GM21723 (cell line): ENCODE measurements around the gene DCAF5.
"Not testable (repeated sequence)": the region's sequence is repeated elsewhere in the genome, so short reads cannot be mapped to it uniquely, and the experiment has no call there.

ENCODE experiments used
- ATAC-seq: cut with Tn5 transposase; IDR thresholded peaks from one replicate; pipeline ENCODE4 v1.9.1; 2021; ENCODE audit warnings: mild to moderate bottlenecking, moderate library complexity; ENCODE audit not compliant: unreplicated experiment

DCAF5 gene

GRCh38 chr14:69043596-69044260 lies 109.2 kb downstream of the DCAF5 start:
- ATAC-seq = no peak

GRCh38 chr14:69042787-69043444 lies 110.0 kb downstream of the DCAF5 start:
- ATAC-seq = no peak

DNA sequence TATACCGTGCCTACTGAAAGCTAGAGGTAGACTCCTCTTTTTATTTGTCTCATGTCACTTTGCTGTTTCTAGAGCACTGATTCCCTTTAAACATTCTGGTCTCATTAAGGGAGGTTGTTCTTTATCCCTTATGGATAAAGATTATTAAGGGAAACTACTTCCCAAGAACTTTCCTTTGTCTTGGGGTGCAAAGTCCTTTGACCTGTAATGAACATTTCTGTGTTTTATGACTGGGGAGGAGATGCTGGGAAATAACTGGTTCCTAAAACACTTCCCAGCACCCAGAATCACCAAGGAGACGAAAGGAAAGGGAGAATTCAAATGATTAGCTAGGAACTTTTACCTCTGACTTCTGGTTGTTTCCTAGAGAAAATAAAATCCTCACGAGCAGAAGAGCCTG lies 110.6 kb downstream of the DCAF5 start:
- no peak for ATAC-seq

DNA sequence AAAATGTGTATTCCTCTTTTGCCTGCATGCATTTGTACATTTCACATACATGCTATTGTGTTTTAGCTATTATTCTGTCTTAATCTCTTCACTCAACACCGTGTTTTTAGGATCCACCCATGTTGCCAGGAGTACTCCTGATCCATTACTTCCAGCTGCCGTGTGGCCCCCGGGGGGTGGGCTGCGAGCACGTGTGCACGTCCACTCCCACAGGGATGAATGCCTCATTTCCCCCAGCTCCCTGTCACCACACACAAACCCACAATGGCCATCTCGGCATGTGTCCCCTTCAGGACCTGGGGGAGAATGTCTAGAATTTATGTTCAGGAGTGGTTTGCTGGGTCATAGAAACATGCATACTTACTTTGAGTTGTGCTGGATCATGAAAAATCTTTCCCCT lies 111.1 kb downstream of the DCAF5 start:
- ATAC-seq = no peak

DNA sequence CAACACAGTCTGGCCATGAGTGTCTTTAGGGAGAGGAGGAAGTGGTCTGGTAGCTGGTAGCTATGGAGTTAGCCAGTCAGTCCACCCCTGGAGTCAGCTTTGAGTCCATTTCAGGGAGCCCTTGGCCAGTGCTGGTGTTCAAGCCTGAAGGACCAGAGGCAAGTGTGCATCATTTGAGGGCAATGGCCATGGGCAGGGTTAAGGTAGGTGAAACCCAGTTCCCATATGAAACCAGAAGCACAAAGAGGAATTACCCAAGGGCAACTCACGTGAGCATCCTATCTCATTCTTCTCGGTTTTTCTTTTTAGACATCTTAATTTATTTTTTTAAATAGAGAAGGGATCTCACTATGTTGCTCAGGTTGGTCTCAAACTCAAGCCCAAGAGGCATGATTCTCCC lies 112.6 kb downstream of the DCAF5 start:
- no peak for ATAC-seq

DNA sequence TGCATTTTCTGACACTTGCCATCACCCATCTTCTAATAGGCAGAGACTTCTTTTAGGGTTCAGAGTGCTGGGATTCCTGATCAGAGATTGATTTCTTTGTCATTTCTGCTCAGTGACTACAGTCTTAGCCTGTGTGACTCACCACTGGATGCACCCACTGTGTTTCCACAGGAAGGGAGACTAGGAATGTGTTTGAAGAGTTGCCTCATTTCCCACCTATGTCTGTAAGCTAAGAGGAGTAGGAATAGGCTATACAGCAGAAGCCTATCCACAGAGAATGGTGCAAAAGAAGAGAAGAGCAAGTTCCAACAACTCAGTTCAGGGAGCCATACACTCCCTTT lies 113.7 kb downstream of the DCAF5 start:
- no peak for ATAC-seq

DNA sequence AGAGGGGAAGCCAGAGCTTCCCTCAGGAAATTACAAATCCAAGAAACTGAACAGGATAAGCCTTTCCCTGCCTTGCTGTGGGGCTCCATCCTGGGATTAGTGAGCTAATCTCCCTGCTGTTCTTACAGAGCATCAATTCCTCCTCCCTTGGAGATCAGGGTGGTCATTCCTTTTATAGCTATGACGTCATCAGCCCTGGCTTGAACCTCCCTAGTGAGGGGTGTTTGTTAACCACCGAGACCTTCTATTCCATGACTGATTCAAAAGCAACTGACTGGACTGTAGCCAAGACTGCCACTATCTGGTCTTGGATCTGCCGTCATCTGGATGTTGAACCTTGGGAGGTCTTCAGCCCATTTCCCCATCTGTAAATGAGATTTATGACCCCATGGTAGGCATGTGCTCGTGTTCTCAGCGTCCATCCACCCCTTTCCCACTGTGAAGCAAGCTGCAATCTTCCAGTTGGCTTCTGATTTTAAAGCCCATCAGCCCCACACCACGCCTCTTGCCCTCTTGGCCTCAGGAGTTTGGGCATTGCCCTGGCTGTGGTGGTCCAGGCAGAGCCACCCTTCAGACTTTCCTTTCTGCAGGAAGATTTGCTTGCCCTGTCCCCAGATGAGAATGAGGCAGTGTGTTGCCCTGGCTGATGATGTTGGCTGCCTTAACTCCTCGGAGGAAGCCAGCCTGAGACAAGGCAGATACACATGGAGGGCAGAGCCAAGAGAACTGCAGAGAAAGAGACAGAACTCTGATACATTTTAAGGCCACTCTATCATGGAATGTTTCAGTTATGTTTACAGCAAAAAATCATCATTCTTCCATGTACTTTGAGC lies 114.2 kb downstream of the DCAF5 start:
- no peak for ATAC-seq

DNA sequence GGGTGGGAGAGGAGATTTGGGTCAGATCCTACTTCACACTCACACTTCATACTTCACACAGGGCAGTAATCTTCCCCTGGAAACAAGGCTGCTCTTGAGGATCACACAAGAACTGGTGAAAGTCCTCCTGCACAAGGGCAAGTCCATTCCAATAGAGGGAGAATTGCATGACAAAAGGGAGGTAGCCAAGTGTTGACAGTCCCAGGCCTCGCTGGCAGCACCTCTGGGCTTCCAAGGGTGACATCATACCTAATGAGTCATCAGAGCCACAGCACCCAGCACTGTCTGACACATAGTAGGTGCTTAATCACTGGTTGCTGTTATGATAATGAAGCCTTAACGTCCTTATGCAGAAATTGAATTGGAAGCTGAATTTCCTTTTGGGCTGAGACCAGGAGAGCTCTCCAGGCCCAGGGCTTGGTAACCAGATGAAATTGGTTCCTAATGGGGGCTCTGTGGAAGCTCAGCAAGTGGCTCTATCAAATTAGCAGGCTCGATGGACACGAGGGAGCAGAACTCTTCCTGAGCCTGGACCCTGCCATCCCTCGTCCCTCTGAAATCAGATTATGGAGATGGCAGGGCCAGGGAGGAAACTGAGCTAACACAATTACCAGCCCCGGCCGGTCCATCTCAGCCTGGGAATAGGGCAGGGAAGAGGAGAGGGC lies 115.0 kb downstream of the DCAF5 start:
- no peak for ATAC-seq

GRCh38 chr14:69036757-69037506 lies 116.0 kb downstream of the DCAF5 start:
- no peak for ATAC-seq

- no peak for ATAC-seq
These were observed 118.2 kb downstream of the DCAF5 start for GRCh38 chr14:69034612-69035262.

DNA sequence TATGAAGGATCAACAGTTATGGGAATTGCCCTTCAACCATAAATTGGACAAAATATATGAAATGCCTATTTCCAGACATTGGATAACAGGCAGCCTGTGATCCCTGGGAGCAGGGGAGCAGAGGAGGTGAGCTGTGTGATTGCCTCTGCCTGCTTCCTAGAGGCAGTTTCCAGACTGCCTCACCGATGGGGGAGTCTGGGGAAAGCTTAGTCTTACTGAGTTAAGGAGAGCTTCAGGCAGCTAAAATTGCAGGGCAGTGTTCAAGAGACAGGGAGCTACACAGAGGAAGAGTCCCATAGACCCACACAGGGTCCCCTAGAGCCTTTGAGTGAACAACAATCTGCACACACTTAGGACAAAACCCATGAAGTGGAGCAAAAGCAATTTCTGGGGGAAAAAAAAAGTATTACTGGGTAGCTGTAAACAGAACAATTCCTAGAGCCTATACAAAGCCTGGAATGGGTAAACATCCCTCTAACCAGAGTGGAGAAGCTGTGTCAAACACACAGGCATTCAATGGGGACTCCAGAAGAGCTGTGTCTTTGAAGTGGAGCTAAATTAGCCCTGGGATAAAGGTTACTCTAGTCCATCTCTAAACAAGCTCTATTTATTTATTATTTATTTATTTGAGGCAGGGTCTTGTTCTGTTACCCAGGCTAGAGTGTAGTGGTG lies 125.5 kb downstream of the DCAF5 start:
- no peak for ATAC-seq

GRCh38 chr14:69023035-69023434 lies 129.9 kb downstream of the DCAF5 start:
- ATAC-seq = no peak

GRCh38 chr14:69022093-69022492 lies 130.8 kb downstream of the DCAF5 start:
- not testable (repeated sequence) for ATAC-seq

DNA sequence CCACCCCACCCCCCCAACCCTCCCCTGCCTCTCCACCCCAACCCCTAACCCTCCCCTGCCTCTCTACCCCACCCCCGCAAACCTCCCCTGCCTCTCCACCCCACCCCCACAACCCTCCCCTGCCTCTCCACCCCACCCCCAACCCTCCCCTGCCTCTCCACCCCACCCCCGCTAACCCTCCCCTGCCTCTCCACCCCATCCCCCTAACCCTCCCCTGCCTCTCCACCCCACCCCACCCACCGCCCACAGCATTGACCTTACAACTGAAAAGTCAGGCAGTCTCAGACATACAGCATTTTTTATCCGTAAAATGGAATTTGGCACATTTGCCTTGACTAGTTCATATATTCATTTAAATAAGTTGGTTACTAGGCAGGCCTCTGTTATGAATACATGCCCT lies 135.2 kb downstream of the DCAF5 start:
- no peak for ATAC-seq

DNA sequence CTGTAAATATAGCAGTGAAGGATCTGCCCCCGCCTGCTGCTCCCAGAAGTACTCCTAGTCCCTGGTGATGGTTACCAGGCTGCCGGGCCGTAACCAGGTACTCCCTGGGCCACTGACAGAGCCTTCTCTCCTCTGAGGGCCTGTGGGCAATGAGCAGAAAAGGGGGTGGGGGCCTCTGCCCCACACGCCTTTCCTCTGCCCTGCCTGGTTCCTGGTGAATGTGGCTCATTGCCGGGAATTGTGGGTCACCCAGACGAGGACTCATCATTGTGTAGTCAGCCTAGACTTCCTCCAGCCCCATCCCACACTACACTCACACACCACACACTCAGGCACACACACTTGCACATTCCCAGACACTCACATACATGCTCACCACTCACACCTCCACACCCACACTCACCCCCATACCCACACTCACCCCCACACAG lies 138.1 kb downstream of the DCAF5 start:
- no peak for ATAC-seq

GRCh38 chr14:69013943-69014782 lies 138.8 kb downstream of the DCAF5 start:
- ATAC-seq = no peak

DNA sequence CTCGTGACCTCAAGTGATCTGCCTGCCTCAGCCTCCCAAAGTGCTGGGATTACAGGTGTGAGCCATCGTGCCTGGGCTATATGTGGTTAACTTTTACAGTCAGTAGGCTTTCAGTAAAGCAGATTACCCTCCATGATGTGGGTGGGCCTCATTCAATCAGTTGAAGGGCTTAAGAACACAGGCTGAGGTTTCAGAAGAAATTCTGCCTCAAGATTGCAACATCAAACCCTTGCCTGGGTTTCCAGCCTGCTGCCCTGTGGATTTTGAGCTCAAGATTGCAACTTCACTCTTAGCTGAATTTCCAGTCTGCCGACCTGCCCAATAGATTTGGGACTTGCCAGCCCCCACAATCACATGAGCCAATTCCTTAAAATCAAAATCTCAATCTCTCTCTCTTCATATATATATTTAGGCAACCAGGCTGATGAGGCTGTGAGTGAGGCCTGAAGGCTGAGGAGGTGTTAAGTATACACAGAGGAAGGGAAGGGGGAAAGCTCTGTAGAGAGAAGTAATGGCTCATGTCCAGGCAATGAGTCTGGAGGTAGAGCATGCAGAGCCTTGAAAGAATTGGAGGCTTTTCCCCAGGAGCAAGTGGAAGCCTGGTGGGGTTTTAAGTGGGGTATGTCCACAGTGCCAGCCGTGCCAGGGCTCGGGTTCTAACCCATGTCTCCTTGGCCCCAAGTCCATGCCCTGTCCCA lies 140.5 kb downstream of the DCAF5 start:
- no peak for ATAC-seq

DNA sequence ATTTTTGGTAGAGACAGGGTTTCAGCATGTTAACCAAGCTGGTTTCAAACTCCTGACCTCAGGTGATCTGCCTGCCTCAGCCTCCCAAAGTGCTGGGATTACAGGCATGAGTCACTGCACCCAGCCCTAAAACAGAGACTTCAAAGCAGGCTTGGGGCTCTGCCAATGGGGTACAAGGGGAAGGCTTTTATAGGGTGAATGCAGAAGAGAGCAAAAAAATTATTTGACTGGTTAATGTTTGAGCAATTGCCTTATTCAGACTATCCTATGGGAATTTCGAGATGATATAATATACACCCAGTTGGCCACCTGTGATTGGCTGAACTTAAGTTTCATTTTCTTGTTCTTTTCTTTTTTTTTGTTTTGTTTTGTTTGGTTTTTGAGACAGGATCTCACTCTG lies 142.3 kb downstream of the DCAF5 start:
- ATAC-seq = no peak
